Gastrocnemius medialis (tissue), 4 donors: Measurements from ENCODE around the gene PRKACB. TPM values are rescaled to one million over a fixed set of nuclear protein-coding genes. Genes with fewer than 3 reads are reported as not detected.
"Not testable (repeated sequence)": the region's sequence is repeated elsewhere in the genome, so short reads cannot be mapped to it uniquely, and the experiment has no call there.

Source experiments
- ATAC-seq, 2 donors: fragments of 150-250 bp; one replicate each; pipeline ENCODE4 v1.9.1; 2016
- DNase-seq, 2 donors: peaks; one replicate each; pipeline ENCODE4 v3.0.0-alpha.2; 2019
- H3K27ac ChIP-seq, 4 donors: fragments of 200-600 bp; sonication (generic); 1 replicate in 1 of 4; 2 replicates in 3 of 4; pipeline ENCODE4 v1.5.1; 2016 to 2018; ENCODE audit warnings: mild to moderate bottlenecking in 2 of 4, moderate library complexity in 1 of 4
- H3K27me3 ChIP-seq, 3 donors: fragments of 200-600 bp; sonication (generic) in 2 of 3; 1 replicate in 1 of 3; 2 replicates in 2 of 3; pipeline versions ENCODE4 v1.5.1 to v1.6.0; 2016 to 2019; ENCODE audit warnings: mild to moderate bottlenecking in 1 of 3, moderate library complexity in 1 of 3
- H3K36me3 ChIP-seq, 2 donors: fragments of 200-600 bp; sonication (generic) in 1 of 2; one replicate each; pipeline ENCODE4 v1.5.1; 2017 to 2018
- H3K4me1 ChIP-seq, 2 donors: fragments of 200-600 bp; sonication (generic) in 1 of 2; one replicate each; pipeline ENCODE4 v1.5.1; 2016 to 2017; ENCODE audit warnings: mild to moderate bottlenecking in 2 of 2
- H3K4me3 ChIP-seq, 4 donors: fragments of 200-600 bp; sonication (generic) in 3 of 4; 1 replicate in 1 of 4; 2 replicates in 3 of 4; pipeline ENCODE4 v1.5.1; 2016 to 2019; ENCODE audit warnings: mild to moderate bottlenecking in 2 of 4
- H3K9me3 ChIP-seq, 3 donors: fragments of 200-600 bp; sonication (generic) in 2 of 3; 1 replicate in 1 of 3; 2 replicates in 2 of 3; pipeline ENCODE4 v1.5.1; 2016 to 2019
- CTCF ChIP-seq, 5 experiments: fragments of 450-650 bp in 3 of 5; fragments of 200-600 bp in 2 of 5; sonication (generic) in 2 of 5; IDR thresholded peaks in 4 of 5; conservative IDR thresholded peaks in 1 of 5; 1 replicate in 4 of 5; 2 replicates in 1 of 5; pipeline ENCODE4 v1.5.1; 2016 to 2019; ENCODE audit warnings: antibody characterized with exemption in 5 of 5, mild to moderate bottlenecking in 3 of 5, moderate library complexity in 3 of 5
- POLR2A ChIP-seq, 2 donors: fragments of 450-650 bp; IDR thresholded peaks; one replicate each; pipeline ENCODE4 v1.6.1; 2017; ENCODE audit warnings: antibody characterized with exemption in 2 of 2, mild to moderate bottlenecking in 2 of 2, moderate library complexity in 2 of 2
- in situ Hi-C, 4 donors: fragments of 200-750 bp; cut with MboI; loops; one replicate each; pipeline versions ENCODE4 v1.15.0 to v1.8.0; 2017; ENCODE audit warnings: low sequenced_read_pairs in 4 of 4
- intact Hi-C: fragments of 100-400 bp; cut with DNase I; formaldehyde crosslinking; loops from one replicate; pipeline ENCODE4 v1.15.1; 2023; ENCODE audit warnings: low total_unique reads
- total RNA-seq, 4 donors: library from RNA; depleted of rRNA; stranded (reverse); fragments of >200 nt; gene quantifications; one replicate each; pipeline versions ENCODE4 v1.1.0 to v1.2.3, GENCODE V29; 2016

Gene PRKACB
- total RNA-seq, 4 donors from 2014 or later, result 4.2 to 12.4 (median 7.0) TPM

- no peaks in the 10 kb centered on the region for H3K4me1 ChIP-seq
- in situ Hi-C loops (no loop called here), intact Hi-C loops (no loop called here)
- H3K27ac ChIP-seq, result no peak overlapping the region
- no peaks in the 10 kb centered on the region for H3K36me3 ChIP-seq
- DNase-seq (no peak), ATAC-seq (no peak)
- no peak overlapping the region for H3K4me3 ChIP-seq
- H3K9me3 ChIP-seq, result no peaks in the 10 kb centered on the region
- TF ChIP-seq POLR2A (IDR thresholded peaks at IDR 0.05) (no peak), CTCF (IDR thresholded peaks at IDR 0.05 in 4 of 5, conservative IDR thresholded peaks at IDR 0.05 in 1 of 5) (no peak)
- no peaks in the 10 kb centered on the region for H3K27me3 ChIP-seq
Measured at GRCh38 chr1:84283381-84283780, 139.3 kb downstream of the PRKACB start.

GRCh38 chr1:84286071-84286470, 142.0 kb downstream of the PRKACB start:
- TF ChIP-seq CTCF (IDR thresholded peaks at IDR 0.05 in 4 of 5, conservative IDR thresholded peaks at IDR 0.05 in 1 of 5) (no peak), POLR2A (IDR thresholded peaks at IDR 0.05) (no peak)
- in situ Hi-C loops (no loop called here), intact Hi-C loops (no loop called here)
- Histone ChIP-seq H3K36me3 (no peaks in the 10 kb centered on the region), H3K27me3 (no peaks in the 10 kb centered on the region), H3K9me3 (no peaks in the 10 kb centered on the region), H3K27ac (no peak overlapping the region), H3K4me1 (no peaks in the 10 kb centered on the region), H3K4me3 (no peak overlapping the region)
- no peak for ATAC-seq
- no peak for DNase-seq

GRCh38 chr1:84287389-84287788, 143.3 kb downstream of the PRKACB start:
- H3K36me3 ChIP-seq, H3K4me3 ChIP-seq, ATAC-seq, H3K9me3 ChIP-seq, H3K27me3 ChIP-seq, DNase-seq, H3K27ac ChIP-seq, intact Hi-C loops, H3K4me1 ChIP-seq, in situ Hi-C loops: not testable (repeated sequence)

Other genes starting within 250 kb of the PRKACB start
- gene TTLL7, start 145.1 kb upstream of the PRKACB start, total RNA-seq, result 10 to 100 TPM in 2 of 4 donors, 1 to 10 TPM in 2; 8.2 to 22.9 (median 12.3) TPM
- 10 to 100 TPM in 1 of 4 donors, 1 to 10 TPM in 3; 1.5 to 10.8 (median 5.4) TPM for gene SAMD13, start 157.4 kb downstream of the PRKACB start, total RNA-seq